GM19240 (cell line): Measurements from ENCODE around the gene WAC.
"Not testable (repeated sequence)": the region's sequence is repeated elsewhere in the genome, so short reads cannot be mapped to it uniquely, and the experiment has no call there.

Source experiments
- DNase-seq: peaks from one replicate; pipeline ENCODE4 v3.0.0; 2011; ENCODE audit warnings: low spot score; ENCODE audit not compliant: insufficient read length

WAC gene

GRCh38 chr10:28564905-28565304, 32.0 kb downstream of the WAC start:
- DNase-seq = no peak

GRCh38 chr10:28566458-28567015, 33.6 kb downstream of the WAC start:
- DNase-seq = no peak

DNA sequence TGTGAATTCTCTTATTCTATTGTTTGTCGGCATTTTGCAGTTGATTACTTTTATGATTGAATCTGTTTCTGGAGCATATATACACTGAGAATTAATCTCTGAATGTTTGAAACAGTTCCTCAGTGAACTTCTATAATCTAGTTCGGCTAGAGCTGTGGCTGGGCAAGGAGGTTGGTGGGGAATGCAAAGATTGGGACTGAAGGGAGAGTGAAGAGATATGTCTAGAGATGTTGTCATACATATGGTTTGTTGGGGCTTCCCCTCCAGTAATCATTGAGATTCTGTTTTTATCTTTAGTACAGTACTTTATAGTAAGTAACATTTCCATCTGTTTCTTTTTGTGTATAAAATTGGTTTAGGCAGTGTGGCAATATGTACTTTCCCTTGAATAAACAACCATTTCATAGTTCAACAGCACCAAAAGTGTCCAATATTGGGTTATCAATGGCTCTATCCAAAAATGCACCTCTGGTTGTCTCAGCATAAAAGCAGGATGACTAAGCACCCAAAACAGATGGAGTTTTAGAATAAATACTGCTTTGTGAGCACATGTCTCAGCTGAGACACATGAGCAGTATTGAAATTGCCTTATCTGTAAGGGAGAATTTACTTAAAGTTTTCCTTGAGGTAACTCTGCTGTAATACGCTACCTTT, 36.7 kb downstream of the WAC start:
- DNase-seq = no peak

DNA sequence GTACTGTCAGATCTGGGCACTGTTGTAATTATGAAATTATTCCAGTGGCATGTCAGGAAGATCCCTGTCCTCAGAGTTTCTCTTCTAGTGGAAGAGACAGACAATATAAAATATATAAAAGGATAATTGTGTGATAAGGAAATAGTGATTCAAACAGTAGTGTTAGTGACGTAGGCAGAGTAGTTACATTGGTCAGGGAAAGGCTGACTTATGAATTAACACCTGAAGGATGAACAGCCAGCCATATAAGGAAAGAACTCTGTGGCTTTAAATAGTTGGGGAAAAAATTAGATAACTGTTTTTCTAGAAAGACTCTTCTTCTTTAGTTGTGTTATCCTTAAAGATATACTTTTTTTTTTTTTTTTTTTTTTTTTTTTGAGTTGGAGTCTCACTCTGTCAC, 37.7 kb downstream of the WAC start:
- DNase-seq = no peak

DNA sequence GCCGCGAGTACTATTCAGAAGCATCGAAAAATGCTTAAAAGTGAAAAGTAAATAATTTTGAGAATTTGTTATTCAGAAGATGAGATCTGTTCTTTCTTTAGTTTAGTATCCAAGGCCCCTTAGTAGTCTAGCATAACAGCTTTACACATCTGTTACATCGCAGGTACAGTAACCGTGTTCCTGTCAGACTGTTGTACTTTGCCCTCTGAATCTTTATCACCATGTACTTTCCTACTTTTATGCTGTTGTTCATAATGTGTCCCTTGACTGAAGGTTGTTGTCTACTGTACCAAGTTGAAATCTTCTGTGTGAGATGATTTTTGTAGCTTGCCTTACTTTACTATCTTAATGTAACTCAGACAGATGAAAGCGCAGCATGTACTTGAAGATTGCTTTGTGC, 38.3 kb downstream of the WAC start:
- DNase-seq = no peak

GRCh38 chr10:28574214-28574613, 41.3 kb downstream of the WAC start:
- DNase-seq = not testable (repeated sequence)

- DNase-seq = no peak
Measured at GRCh38 chr10:28575852-28576251, 42.9 kb downstream of the WAC start.

DNA sequence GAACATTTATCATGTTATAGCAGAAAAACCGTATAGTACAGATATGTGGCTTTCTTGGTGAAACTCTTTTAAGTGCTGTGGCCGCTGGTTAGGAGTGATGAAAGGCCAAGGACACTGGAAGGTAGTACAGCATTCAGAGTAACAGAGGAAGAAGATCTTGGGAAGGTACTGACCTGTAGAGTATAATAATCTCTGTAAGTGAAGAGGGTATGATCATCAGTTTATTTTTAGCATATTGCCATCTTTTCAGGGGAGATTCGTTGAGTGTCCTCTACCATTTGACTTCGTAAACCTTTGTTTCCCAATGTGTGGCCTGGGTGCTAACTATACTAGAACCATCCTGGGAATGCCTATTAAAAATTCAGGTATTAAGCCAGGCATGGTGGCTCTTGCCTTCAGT, 44.6 kb downstream of the WAC start:
- DNase-seq = no peak

DNA sequence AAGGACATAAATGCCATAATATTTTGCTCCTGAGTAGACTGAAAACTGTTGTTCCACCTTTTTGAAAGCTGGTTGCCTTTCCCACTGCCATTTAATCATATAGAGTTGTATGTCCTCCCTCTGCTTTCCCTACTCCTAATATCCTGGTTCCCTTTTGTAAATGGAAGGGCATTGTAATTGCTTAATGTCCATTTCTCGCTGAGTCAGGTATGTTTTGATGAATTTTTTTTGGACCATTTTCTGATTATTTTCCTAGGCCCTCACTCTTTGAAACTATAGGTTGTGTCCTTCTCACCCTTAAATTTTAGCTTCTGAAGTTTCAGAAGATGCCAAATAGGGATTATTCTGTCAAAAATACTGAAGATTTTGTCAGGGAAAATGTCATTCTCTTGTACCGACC, 45.5 kb downstream of the WAC start:
- no peak for DNase-seq

- DNase-seq = no peak
Measured at GRCh38 chr10:28580825-28581224, 47.9 kb downstream of the WAC start.

- DNase-seq = no peak
Measured at GRCh38 chr10:28581916-28582315, 49.0 kb downstream of the WAC start.

DNA sequence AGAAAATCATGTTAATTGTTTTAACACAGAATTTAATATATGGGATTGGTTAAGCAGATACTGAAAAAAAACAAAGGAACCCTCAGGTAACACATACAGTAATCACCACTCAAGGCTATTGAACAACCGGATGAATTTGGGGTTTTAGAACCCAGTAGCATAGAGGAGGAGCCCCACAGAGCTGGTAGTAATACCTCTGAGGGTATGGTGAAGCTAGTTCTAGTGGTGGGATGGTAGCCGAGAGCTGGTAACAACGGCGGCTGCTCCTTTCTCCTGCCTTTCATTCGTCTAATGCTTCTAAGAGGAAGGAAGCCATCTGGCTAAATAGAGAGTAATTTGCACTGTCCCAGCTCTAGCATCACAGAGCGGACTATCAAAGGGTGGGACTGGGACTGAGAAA, 52.2 kb downstream of the WAC start:
- no peak for DNase-seq

- no peak for DNase-seq
Measured at GRCh38 chr10:28586176-28586575, 53.3 kb downstream of the WAC start.

DNA sequence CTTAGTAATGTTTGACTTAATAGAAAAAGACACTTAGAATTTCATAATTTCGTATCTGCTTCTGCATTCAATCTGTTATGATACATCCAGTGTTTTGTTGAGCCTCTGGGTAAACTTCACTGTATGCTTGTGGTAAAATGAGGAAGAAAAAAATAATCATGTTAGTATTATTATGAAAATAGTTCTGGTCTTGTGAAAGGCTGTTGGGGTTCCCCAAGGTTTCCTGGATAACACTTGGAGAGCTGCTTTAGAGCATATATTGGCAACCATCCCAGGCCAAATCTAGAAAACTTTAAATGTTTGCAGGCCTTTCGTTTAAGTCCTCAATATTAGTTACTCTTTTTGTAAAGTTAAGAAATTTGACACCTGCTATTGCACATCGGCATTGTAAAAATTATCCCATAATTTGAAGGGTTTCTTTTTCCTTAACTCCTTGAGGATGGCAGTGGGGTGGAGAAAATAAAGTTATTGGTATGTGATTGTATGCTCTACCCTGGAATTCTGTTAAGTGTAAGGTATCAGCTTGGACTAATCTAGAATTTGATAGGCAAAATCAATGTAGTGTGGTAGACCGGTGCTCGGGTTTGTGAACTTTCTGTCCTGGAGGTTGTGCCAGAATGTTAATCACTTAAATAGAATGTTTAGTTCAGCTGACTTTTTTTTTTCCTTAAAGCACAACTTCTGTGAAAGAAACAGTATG, 54.5 kb downstream of the WAC start:
- no peak for DNase-seq

DNA sequence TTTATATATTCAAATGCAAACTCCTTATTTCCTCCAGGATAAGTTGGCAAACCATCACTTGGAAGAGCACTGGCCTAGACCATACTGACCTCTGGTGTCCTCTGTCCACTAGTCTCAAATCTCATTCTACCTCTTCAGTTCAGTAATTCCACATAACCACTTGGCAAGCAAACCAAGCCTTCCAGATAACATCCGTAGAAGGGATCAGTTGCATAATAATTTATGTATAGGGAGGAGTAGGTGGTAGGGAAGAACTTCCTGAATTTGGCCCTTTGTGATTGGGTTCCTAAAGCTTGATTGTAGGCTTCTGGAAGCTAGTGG, 55.0 kb downstream of the WAC start:
- DNase-seq = no peak

DNA sequence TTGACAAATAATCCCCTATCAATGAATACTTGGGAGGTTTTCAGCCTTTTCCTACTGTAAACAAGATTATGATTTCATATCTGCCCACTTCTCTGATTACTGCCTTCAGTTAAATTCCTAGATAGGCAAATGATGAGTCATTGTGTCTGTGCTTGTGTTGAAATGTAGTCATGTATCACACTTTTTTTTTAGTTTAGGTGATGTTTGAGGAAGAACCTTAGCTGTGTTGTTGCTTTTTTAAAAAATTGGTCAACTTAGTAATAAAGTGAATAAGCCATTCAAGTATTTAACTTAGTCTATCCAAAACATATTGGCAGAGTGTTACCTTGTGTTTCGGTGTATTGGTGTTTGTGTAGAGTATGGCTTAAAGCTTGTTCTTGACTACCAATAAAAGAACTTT, 60.0 kb downstream of the WAC start:
- DNase-seq = no peak

GRCh38 chr10:28593811-28594210, 60.9 kb downstream of the WAC start:
- no peak for DNase-seq

DNA sequence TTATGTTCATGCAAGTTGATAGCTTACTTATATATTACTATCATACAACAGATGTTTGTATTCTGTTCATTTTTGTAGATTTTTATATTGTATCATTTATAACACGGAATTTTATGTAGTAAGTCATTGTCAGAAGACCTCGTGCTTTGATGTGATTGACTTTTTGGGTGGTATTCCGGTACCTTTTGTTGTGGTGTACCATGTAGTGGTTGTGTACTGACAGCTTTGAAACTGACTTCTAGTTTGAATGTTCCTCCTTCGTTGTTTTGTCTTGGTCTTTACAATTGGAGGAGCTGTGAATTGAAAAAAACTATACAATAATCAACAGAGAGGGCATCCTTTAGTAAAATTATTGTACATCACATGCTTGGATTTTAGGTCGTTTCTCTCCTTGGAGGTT, 61.5 kb downstream of the WAC start:
- no peak for DNase-seq

DNA sequence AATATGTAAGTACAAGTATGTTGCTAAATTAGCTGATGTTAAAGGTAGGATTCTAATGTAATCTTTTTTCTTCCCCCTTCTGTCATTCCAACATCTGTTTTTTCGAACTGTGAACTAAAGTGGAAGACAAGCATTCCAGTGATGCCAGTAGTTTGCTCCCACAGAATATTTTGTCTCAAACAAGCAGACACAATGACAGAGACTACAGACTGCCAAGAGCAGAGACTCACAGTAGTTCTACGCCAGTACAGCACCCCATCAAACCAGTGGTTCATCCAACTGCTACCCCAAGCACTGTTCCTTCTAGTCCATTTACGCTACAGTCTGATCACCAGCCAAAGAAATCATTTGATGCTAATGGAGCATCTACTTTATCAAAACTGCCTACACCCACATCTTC, 62.7 kb downstream of the WAC start:
- DNase-seq = no peak

DNA sequence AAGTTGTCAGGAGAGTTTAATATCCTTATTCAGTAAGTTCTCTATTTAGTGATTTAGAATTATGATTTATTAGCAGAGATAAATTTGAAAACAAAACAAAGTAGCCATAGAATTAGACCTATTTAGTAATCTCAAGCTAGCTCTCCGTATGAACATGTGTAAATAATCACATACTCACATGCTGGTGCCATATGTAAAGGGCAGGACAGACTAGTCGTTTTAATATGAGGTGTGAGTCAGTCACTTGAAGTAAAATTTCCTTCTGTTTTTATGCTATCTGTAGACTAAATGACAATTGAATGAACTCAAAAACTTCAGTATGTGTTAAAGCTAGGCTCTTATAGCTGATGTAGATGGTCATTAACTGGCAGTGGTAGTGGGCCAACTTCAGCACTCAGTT, 67.1 kb downstream of the WAC start:
- no peak for DNase-seq

GRCh38 chr10:28601012-28601411, 68.1 kb downstream of the WAC start:
- no peak for DNase-seq

- DNase-seq = no peak
Measured at GRCh38 chr10:28604567-28605536, 71.9 kb downstream of the WAC start.
